ENCODE data around the gene TTC14.

Gene TTC14

GRCh38 chr3:180631317-180631716 is 29.4 kb downstream of the TTC14 start:
- DNase-seq = peak; percentile 38

GRCh38 chr3:180633722-180634121 is 31.8 kb downstream of the TTC14 start:
- peak; percentile 47 for DNase-seq

GRCh38 chr3:180640987-180641386 is 39.0 kb downstream of the TTC14 start:
- no peak for DNase-seq

GRCh38 chr3:180646187-180646790 is 44.3 kb downstream of the TTC14 start:
- peak; percentile 34 for DNase-seq

GRCh38 chr3:180656406-180656805 is 54.4 kb downstream of the TTC14 start:
- peak; percentile 69 for DNase-seq

- peak; percentile 12 for DNase-seq
Observed at GRCh38 chr3:180657094-180657493, 55.1 kb downstream of the TTC14 start.

All from NCI-H69 (cell line).